HTERT RPE-1 (cell line): Measurements from ENCODE around the gene JARID2.
"Not testable (repeated sequence)": the region's sequence is repeated elsewhere in the genome, so short reads cannot be mapped to it uniquely, and the experiment has no call there.

Experiments
- in situ Hi-C: fragments of 300-500 bp; cut with MboI; formaldehyde crosslinking; loops from 4 replicates; pipeline ENCODE4 v1.14.3; 2020; ENCODE audit warnings: low sequenced_read_pairs

JARID2 gene

GRCh38 chr6:15411766-15412165 lies 165.9 kb downstream of the JARID2 start:
- in situ Hi-C loops, result no loop called here

- in situ Hi-C loops, result no loop called here
Observed at GRCh38 chr6:15412767-15413166, 166.9 kb downstream of the JARID2 start.

- in situ Hi-C loops, result no loop called here
Observed at GRCh38 chr6:15413466-15414234, 167.8 kb downstream of the JARID2 start.

- in situ Hi-C loops, result no loop called here
Observed at GRCh38 chr6:15414235-15414612, 168.4 kb downstream of the JARID2 start.

- in situ Hi-C loops, result not testable (repeated sequence)
Observed at GRCh38 chr6:15415622-15416021, 169.8 kb downstream of the JARID2 start.

GRCh38 chr6:15416932-15417509 lies 171.2 kb downstream of the JARID2 start:
- in situ Hi-C loops, result no loop called here

- in situ Hi-C loops, result no loop called here
Observed at GRCh38 chr6:15417811-15418210, 171.9 kb downstream of the JARID2 start.

- in situ Hi-C loops, result no loop called here
Observed at GRCh38 chr6:15419493-15419892, 173.6 kb downstream of the JARID2 start.

- in situ Hi-C loops, result no loop called here
Observed at GRCh38 chr6:15420959-15421438, 175.1 kb downstream of the JARID2 start.

- in situ Hi-C loops, result no loop called here
Observed at GRCh38 chr6:15421945-15422733, 176.3 kb downstream of the JARID2 start.

- in situ Hi-C loops, result no loop called here
Observed at GRCh38 chr6:15423286-15423993, 177.6 kb downstream of the JARID2 start.

- in situ Hi-C loops, result no loop called here
Observed at GRCh38 chr6:15425947-15426346, 180.1 kb downstream of the JARID2 start.

- in situ Hi-C loops, result no loop called here
Observed at GRCh38 chr6:15426395-15426794, 180.5 kb downstream of the JARID2 start.

- in situ Hi-C loops, result no loop called here
Observed at GRCh38 chr6:15426901-15427300, 181.0 kb downstream of the JARID2 start.

GRCh38 chr6:15427331-15428070 lies 181.6 kb downstream of the JARID2 start:
- in situ Hi-C loops, result no loop called here

GRCh38 chr6:15429141-15430110 lies 183.6 kb downstream of the JARID2 start:
- in situ Hi-C loops, result no loop called here

- in situ Hi-C loops, result no loop called here
Observed at GRCh38 chr6:15430186-15430585, 184.3 kb downstream of the JARID2 start.

GRCh38 chr6:15430931-15431405 lies 185.1 kb downstream of the JARID2 start:
- in situ Hi-C loops, result no loop called here
